ENCODE results near the gene KCNQ2. TPM values are rescaled to one million over a fixed set of nuclear protein-coding genes. Genes with fewer than 3 reads are reported as not detected.
A peak's percentile ranks its signal among the peaks of the same experiment; 100 is the strongest.

KCNQ2 gene
- total RNA-seq, 1 donor: not detected

DNA sequence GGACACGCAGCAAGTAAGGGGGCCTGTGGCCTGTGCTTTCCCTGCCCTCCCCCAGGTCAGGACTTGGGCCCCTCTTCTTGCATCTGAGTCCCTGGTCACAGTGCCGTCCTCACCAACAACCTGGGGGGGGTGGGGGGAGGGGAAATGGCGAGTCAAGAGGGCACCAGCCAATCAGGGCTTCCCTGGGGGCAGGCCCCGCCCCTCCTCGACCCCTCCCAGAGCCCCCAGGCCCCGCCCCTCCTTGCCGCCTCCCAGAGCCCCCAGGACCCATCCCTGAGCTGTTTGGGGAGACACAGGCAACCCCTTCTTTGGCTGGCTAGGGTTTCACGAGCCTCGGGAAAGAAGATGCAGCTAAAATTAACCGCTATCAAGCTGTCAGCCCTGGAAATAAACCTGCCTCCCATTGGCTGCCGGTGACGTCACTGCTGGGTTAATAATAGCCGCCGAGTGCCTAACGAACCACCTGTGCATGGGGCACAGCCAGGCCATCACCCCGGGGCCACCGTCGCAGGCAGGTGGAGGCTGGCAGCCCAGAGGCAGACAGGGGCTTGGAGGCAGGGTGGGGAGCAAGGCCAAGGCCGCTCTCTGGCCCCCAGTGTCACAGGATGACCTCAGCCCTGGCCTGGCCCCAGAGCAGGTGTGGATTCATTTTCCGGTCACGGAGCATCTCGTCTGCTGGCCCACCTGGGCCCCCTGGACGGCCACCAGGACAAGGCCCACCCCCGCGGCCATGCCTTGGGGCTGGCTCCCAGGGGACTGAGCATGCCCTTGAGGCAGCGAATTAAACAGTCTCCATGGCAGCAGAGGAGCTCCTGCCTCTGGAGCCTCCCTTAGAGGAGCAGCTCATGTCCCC, 29.6 kb upstream of the KCNQ2 start:
- no peak overlapping the region for H3K4me3 ChIP-seq (ENCODE audit: low read depth, low read length)
- no peak for DNase-seq (ENCODE audit: low read depth)
- TF ChIP-seq CTCF (IDR thresholded peaks at IDR 0.05; ENCODE audit: insufficient read depth, low read depth, low read length): no peak

- no peak for DNase-seq (ENCODE audit: low read depth)
- no peak for TF ChIP-seq CTCF (IDR thresholded peaks at IDR 0.05; ENCODE audit: insufficient read depth, low read depth, low read length)
- no peak overlapping the region for H3K4me3 ChIP-seq (ENCODE audit: low read depth, low read length)
Observed at GRCh38 chr20:63500902-63501817, 28.7 kb upstream of the KCNQ2 start.

- no peak overlapping the region for H3K4me3 ChIP-seq (ENCODE audit: low read depth, low read length)
- no peak for TF ChIP-seq CTCF (IDR thresholded peaks at IDR 0.05; ENCODE audit: insufficient read depth, low read depth, low read length)
- no peak for DNase-seq (ENCODE audit: low read depth)
Observed at GRCh38 chr20:63500151-63500901, 27.9 kb upstream of the KCNQ2 start.

DNA sequence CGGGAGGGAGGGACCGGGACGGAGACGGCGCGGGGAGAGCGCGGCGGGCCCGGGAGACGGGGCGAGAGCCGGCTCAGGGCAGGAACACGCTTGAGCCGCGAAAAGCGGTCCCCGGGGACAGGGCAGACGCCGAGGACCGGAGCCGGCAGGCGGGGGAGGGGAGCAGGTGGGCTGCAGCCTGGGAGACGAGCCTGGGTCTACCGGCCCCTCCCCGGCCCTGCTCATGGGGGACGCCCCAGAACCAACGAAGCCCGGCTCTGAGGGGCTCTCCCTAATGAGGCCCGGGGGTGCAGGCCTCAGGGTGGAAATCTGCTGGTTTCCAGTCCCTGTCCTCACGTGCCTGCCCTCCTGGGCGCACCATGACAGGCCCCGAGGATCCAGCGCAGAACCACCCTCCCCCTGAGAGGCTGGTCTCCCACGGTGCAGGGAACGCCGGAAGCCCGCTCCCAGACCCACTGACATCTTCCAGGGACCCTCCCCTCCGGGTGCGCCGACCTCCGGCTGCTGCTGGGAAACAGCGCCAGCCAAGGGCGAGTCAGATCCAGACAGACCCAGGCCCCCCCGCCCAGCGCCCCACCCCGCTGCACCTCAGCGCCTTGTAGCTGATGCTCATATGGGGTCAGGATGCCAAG, 27.0 kb upstream of the KCNQ2 start:
- peak overlapping the region; percentile 40 for H3K4me3 ChIP-seq (ENCODE audit: low read depth, low read length)
- DNase-seq (ENCODE audit: low read depth): no peak

DNA sequence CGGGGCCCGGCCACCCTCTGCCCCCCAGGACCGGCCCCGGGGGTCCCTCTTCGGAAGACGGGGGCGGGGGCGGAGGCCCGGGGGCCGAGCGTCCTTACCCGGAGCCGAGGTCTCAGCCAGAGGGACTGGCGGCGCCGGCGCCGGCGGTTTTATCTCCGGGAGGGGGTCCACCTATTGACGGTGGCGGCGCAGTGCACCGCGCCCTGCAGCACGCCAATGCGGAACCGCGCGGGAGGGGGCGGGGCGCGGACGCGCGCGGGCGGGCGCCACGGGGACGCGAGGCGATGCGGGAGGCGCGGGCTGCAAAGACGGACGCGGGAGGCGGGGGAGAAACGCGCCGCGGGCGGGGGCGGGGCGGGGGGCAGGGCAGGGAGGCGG, 26.5 kb upstream of the KCNQ2 start, which contains the start of gene EEF1A2:
Gene EEF1A2, minus strand, starts transcription at position 124 of the 378 bp plus-strand sequence. CDS start 1,320 bp downstream, outside the sequence.
- TF ChIP-seq CTCF (IDR thresholded peaks at IDR 0.05; ENCODE audit: insufficient read depth, low read depth, low read length): no peak

More for the DNA sequence above, 27.0 kb upstream of the KCNQ2 start:
- TF ChIP-seq CTCF (IDR thresholded peaks at IDR 0.05; ENCODE audit: insufficient read depth, low read depth, low read length): no peak

More for the DNA sequence above, 26.5 kb upstream of the KCNQ2 start, which contains the start of gene EEF1A2:
- H3K4me3 ChIP-seq (ENCODE audit: low read depth, low read length): peak within 1 kb of the TSS; percentile 42
- no peak for DNase-seq (ENCODE audit: low read depth)
